ENCODE data around the gene MTSS2.

Gene MTSS2

DNA sequence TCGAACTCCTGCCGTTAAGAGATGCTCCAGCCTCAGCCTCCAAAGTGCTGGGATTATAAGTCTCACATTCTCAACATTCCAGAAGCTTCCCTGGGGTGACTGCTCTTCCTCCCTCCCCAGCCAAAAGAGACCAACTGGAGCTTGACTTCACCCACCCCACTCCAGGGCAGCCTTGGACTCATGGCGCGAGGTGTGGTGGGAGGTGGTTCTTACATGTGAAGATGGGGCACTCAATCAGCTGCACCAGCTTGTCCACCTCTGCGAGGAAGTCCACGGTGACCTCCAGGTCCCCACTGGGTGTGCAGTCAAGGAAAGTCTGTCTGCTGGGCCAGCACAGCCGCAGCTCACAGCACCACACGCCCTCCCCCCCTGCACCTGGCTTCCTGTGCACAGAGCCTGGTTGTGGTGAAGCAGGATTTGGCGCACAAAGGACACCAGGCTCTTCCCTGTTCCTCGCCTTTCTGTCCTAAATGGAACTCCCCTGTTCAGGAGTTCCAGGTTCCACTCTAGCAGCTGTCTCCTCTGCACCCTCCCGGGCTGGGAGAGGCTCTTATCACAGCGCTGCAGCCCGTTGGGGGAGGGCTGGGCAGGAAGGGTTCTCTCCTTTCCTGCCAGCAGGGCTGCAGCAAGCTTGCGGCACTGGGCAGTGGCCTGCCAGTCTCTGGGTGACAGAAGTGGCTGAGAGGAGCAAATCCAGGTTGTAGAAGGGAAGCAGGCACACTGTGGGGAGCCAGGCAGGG is 9.6 kb upstream of the MTSS2 start:
- H3K79me2 ChIP-seq (ENCODE audit: insufficient read depth, low read length) = no peaks in the 10 kb centered on the region
- no peak overlapping the region for H3K9ac ChIP-seq (ENCODE audit: low read length)
- H3K36me3 ChIP-seq (ENCODE audit: low read length) = no peaks in the 10 kb centered on the region
- no peak overlapping the region for H2AFZ ChIP-seq (ENCODE audit: low read depth, low read length, severe bottlenecking)
- no peak overlapping the region for H3K27ac ChIP-seq (ENCODE audit: low read depth, low read length)
- TF ChIP-seq EZH2phosphoT487 (conservative IDR thresholded peaks at IDR 0.05; ENCODE audit: low read length) = no peak
- TF ChIP-seq, protein P1, sequence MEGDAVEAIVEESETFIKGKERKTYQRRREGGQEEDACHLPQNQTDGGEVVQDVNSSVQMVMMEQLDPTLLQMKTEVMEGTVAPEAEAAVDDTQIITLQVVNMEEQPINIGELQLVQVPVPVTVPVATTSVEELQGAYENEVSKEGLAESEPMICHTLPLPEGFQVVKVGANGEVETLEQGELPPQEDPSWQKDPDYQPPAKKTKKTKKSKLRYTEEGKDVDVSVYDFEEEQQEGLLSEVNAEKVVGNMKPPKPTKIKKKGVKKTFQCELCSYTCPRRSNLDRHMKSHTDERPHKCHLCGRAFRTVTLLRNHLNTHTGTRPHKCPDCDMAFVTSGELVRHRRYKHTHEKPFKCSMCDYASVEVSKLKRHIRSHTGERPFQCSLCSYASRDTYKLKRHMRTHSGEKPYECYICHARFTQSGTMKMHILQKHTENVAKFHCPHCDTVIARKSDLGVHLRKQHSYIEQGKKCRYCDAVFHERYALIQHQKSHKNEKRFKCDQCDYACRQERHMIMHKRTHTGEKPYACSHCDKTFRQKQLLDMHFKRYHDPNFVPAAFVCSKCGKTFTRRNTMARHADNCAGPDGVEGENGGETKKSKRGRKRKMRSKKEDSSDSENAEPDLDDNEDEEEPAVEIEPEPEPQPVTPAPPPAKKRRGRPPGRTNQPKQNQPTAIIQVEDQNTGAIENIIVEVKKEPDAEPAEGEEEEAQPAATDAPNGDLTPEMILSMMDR (IDR thresholded peaks at IDR 0.05; ENCODE audit: insufficient read depth, low read length, poor library complexity, severe bottlenecking) = no peak
- H3K9me3 ChIP-seq (ENCODE audit: insufficient read depth, low read length) = no peaks in the 10 kb centered on the region
- no peak overlapping the region for H3K4me2 ChIP-seq (ENCODE audit: low read depth, low read length, poor library complexity, severe bottlenecking)
- H3K9me2 ChIP-seq (replicated peaks; ENCODE audit: insufficient read depth, low read length) = no peaks in the 10 kb centered on the region
- H3K4me3 ChIP-seq (ENCODE audit: insufficient read depth, low read length, poor library complexity, severe bottlenecking) = no peak overlapping the region
- no peaks in the 10 kb centered on the region for H3K27me3 ChIP-seq (ENCODE audit: low read length)
- H4K20me1 ChIP-seq (ENCODE audit: low read depth, low read length) = no peaks in the 10 kb centered on the region
- no peaks in the 10 kb centered on the region for H3F3A ChIP-seq (ENCODE audit: insufficient read depth)

GRCh38 chr16:70694868-70695218 is 9.0 kb upstream of the MTSS2 start:
- Histone ChIP-seq H4K20me1 (ENCODE audit: low read depth, low read length) (no peaks in the 10 kb centered on the region), H3K9me2 (replicated peaks; ENCODE audit: insufficient read depth, low read length) (no peaks in the 10 kb centered on the region), H3K4me2 (ENCODE audit: low read depth, low read length, poor library complexity, severe bottlenecking) (no peak overlapping the region), H3K27me3 (ENCODE audit: low read length) (no peaks in the 10 kb centered on the region), H3K79me2 (ENCODE audit: insufficient read depth, low read length) (no peaks in the 10 kb centered on the region), H3K4me3 (ENCODE audit: insufficient read depth, low read length, poor library complexity, severe bottlenecking) (no peak overlapping the region), H3K27ac (ENCODE audit: low read depth, low read length) (no peak overlapping the region), H2AFZ (ENCODE audit: low read depth, low read length, severe bottlenecking) (no peak overlapping the region), H3K36me3 (ENCODE audit: low read length) (no peaks in the 10 kb centered on the region), H3K9me3 (ENCODE audit: insufficient read depth, low read length) (no peaks in the 10 kb centered on the region), H3F3A (ENCODE audit: insufficient read depth) (no peaks in the 10 kb centered on the region), H3K9ac (ENCODE audit: low read length) (no peak overlapping the region)
- TF ChIP-seq, protein P1 (IDR thresholded peaks at IDR 0.05; ENCODE audit: insufficient read depth, low read length, poor library complexity, severe bottlenecking) = no peak
- TF ChIP-seq EZH2phosphoT487 (conservative IDR thresholded peaks at IDR 0.05; ENCODE audit: low read length) = no peak

- Histone ChIP-seq H3K9ac (ENCODE audit: low read length) (no peak overlapping the region), H2AFZ (ENCODE audit: low read depth, low read length, severe bottlenecking) (no peak overlapping the region), H3K4me2 (ENCODE audit: low read depth, low read length, poor library complexity, severe bottlenecking) (no peak overlapping the region), H3K4me3 (ENCODE audit: insufficient read depth, low read length, poor library complexity, severe bottlenecking) (no peak overlapping the region), H3F3A (ENCODE audit: insufficient read depth) (no peaks in the 10 kb centered on the region), H3K9me2 (replicated peaks; ENCODE audit: insufficient read depth, low read length) (no peaks in the 10 kb centered on the region), H3K79me2 (ENCODE audit: insufficient read depth, low read length) (no peaks in the 10 kb centered on the region), H3K9me3 (ENCODE audit: insufficient read depth, low read length) (no peaks in the 10 kb centered on the region), H3K27ac (ENCODE audit: low read depth, low read length) (no peak overlapping the region), H3K36me3 (ENCODE audit: low read length) (no peaks in the 10 kb centered on the region), H3K27me3 (ENCODE audit: low read length) (no peaks in the 10 kb centered on the region), H4K20me1 (ENCODE audit: low read depth, low read length) (no peaks in the 10 kb centered on the region)
- no peak for TF ChIP-seq EZH2phosphoT487 (conservative IDR thresholded peaks at IDR 0.05; ENCODE audit: low read length)
- TF ChIP-seq, protein P1 (IDR thresholded peaks at IDR 0.05; ENCODE audit: insufficient read depth, low read length, poor library complexity, severe bottlenecking) = no peak
These were observed 8.4 kb upstream of the MTSS2 start for GRCh38 chr16:70694088-70694867.
